ENCODE results near the gene SAPCD2. TPM values are rescaled to one million over a fixed set of nuclear protein-coding genes. Genes with fewer than 3 reads are reported as not detected.

Gene SAPCD2
- total and polyA plus RNA-seq, 2 donors from 2014 or later, result 1.7 to 2.3 TPM

GRCh38 chr9:137052998-137053943, 17.1 kb downstream of the SAPCD2 start:
- peaks cover 13% of the 10 kb centered on the region for H3K27me3 ChIP-seq (ENCODE audit: control insufficient read depth, insufficient read depth, low read length)
- H3K27ac ChIP-seq (ENCODE audit: low read depth in 2 of 2, low read length in 2 of 2), result no peak overlapping the region
- H3K9me3 ChIP-seq (ENCODE audit: control insufficient read depth in 2 of 3, insufficient read depth in 1 of 3, low read length in 3 of 3), result no peaks in the 10 kb centered on the region
- H3K9ac ChIP-seq (ENCODE audit: low read length in 3 of 3), result no peak overlapping the region
- intact Hi-C loops (cut with DNase I), result no loop called here
- no peaks in the 10 kb centered on the region for H3K36me3 ChIP-seq (ENCODE audit: control insufficient read depth in 2 of 3, insufficient read depth in 3 of 3, low read length in 3 of 3)
- H3K4me1 ChIP-seq (ENCODE audit: control insufficient read depth in 2 of 3, insufficient read depth in 2 of 3, low read depth in 1 of 3, low read length in 3 of 3), result peaks cover 0 to 18% (median 5%) of the 10 kb centered on the region in 3 donors
- H3K4me3 ChIP-seq (ENCODE audit: low read length in 3 of 3), result no peak overlapping the region
- FAIRE-seq (no peak), DNase-seq (no peak)
- no peak for TF ChIP-seq CTCF (IDR thresholded peaks at IDR 0.05; ENCODE audit: borderline replicate concordance, extremely low read depth, insufficient read depth)

GRCh38 chr9:137052293-137052692, 18.1 kb downstream of the SAPCD2 start:
- TF ChIP-seq CTCF (IDR thresholded peaks at IDR 0.05; ENCODE audit: borderline replicate concordance, extremely low read depth, insufficient read depth), result no peak
- Histone ChIP-seq H3K9me3 (ENCODE audit: control insufficient read depth in 2 of 3, insufficient read depth in 1 of 3, low read length in 3 of 3) (no peaks in the 10 kb centered on the region), H3K4me3 (ENCODE audit: low read length in 3 of 3) (no peak overlapping the region), H3K36me3 (ENCODE audit: control insufficient read depth in 2 of 3, insufficient read depth in 3 of 3, low read length in 3 of 3) (no peaks in the 10 kb centered on the region), H3K27me3 (ENCODE audit: control insufficient read depth, insufficient read depth, low read length) (peaks cover 20% of the 10 kb centered on the region), H3K27ac (ENCODE audit: low read depth in 2 of 2, low read length in 2 of 2) (no peak overlapping the region), H3K4me1 (ENCODE audit: control insufficient read depth in 2 of 3, insufficient read depth in 2 of 3, low read depth in 1 of 3, low read length in 3 of 3) (peaks cover 0 to 18% (median 5%) of the 10 kb centered on the region in 3 donors), H3K9ac (ENCODE audit: low read length in 3 of 3) (no peak overlapping the region)
- FAIRE-seq (no peak), DNase-seq (no peak)
- intact Hi-C loops (cut with DNase I), result no loop called here

- Histone ChIP-seq H3K4me1 (ENCODE audit: control insufficient read depth in 2 of 3, insufficient read depth in 2 of 3, low read depth in 1 of 3, low read length in 3 of 3) (peaks cover 0 to 18% (median 5%) of the 10 kb centered on the region in 3 donors), H3K27me3 (ENCODE audit: control insufficient read depth, insufficient read depth, low read length) (peaks cover 22% of the 10 kb centered on the region), H3K36me3 (ENCODE audit: control insufficient read depth in 2 of 3, insufficient read depth in 3 of 3, low read length in 3 of 3) (no peaks in the 10 kb centered on the region), H3K9me3 (ENCODE audit: control insufficient read depth in 2 of 3, insufficient read depth in 1 of 3, low read length in 3 of 3) (no peaks in the 10 kb centered on the region), H3K9ac (ENCODE audit: low read length in 3 of 3) (no peak overlapping the region), H3K27ac (ENCODE audit: low read depth in 2 of 2, low read length in 2 of 2) (no peak overlapping the region), H3K4me3 (ENCODE audit: low read length in 3 of 3) (no peak overlapping the region)
- FAIRE-seq (no peak), DNase-seq (no peak)
- TF ChIP-seq CTCF (IDR thresholded peaks at IDR 0.05; ENCODE audit: borderline replicate concordance, extremely low read depth, insufficient read depth), result no peak
- intact Hi-C loops (cut with DNase I), result no loop called here
Measured at GRCh38 chr9:137051145-137051724, 19.1 kb downstream of the SAPCD2 start.
